VCaP (cell line): ENCODE measurements around the gene SPOCD1.

Experiments
- H3K27ac ChIP-seq: fragments of 450-650 bp; 2 replicates; pipeline ENCODE4 v1.5.1; 2017
- TF ChIP-seq, protein P1 (sequence below): fragments of 450-650 bp; conservative IDR thresholded peaks from 2 replicates; pipeline ENCODE4 v1.5.1; 2017; ENCODE audit warnings: mild to moderate bottlenecking, moderate library complexity

Gene SPOCD1

DNA sequence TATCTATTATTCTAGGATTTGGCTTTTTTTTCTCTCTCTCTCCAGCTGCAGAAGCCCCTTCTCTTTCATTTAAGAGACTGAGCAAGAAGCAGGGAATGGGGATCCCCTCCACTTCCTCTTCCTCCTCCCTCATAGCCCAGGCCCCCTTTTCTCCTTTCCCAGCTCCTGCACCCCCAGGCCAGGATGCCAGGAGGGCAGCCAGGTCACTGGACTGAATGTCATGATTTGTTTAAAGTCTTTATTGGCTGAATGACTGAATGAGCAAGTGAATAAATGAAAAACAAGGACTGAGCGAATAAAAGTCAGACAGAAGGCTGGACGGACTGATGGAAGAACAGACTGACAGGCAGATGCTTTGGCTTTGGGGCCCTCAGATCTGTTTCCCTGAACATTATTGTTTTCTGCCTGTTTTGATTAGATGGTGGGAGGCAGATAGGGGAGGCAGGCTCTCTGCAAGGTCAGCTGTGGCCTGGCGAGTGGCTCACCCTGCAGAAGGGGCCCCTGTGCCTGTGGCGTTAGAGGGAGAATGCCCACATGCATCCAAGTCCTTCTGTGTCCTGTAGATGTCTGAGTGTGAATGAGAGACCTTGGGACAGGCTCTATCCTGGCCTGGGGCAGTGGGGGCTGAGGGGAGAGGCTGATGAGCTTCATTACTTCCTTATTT is 31.3 kb downstream of the SPOCD1 start:
- H3K27ac ChIP-seq: no peak overlapping the region
- TF ChIP-seq, protein P1, sequence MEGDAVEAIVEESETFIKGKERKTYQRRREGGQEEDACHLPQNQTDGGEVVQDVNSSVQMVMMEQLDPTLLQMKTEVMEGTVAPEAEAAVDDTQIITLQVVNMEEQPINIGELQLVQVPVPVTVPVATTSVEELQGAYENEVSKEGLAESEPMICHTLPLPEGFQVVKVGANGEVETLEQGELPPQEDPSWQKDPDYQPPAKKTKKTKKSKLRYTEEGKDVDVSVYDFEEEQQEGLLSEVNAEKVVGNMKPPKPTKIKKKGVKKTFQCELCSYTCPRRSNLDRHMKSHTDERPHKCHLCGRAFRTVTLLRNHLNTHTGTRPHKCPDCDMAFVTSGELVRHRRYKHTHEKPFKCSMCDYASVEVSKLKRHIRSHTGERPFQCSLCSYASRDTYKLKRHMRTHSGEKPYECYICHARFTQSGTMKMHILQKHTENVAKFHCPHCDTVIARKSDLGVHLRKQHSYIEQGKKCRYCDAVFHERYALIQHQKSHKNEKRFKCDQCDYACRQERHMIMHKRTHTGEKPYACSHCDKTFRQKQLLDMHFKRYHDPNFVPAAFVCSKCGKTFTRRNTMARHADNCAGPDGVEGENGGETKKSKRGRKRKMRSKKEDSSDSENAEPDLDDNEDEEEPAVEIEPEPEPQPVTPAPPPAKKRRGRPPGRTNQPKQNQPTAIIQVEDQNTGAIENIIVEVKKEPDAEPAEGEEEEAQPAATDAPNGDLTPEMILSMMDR: no peak

DNA sequence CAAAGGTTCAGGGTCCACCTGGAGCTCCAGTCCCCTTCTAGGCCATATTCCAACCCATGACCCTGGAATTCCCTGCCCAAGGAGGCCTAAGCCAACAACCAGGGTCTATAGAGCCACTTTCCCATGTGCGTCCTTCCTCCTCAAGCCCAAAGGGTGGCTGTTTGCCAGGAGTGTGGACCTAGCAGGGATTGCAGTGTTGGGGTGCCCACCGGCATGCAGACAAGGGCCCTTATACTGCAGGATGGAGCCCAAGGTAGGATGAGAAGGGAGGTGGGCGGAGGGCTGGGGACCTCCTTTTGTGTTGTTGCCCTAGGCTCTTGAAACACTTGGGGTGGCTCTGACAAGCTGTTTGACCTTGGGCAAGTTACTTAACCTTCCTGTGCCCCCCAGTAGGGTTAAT is 32.0 kb downstream of the SPOCD1 start:
- TF ChIP-seq, protein P1: no peak
- no peak overlapping the region for H3K27ac ChIP-seq

DNA sequence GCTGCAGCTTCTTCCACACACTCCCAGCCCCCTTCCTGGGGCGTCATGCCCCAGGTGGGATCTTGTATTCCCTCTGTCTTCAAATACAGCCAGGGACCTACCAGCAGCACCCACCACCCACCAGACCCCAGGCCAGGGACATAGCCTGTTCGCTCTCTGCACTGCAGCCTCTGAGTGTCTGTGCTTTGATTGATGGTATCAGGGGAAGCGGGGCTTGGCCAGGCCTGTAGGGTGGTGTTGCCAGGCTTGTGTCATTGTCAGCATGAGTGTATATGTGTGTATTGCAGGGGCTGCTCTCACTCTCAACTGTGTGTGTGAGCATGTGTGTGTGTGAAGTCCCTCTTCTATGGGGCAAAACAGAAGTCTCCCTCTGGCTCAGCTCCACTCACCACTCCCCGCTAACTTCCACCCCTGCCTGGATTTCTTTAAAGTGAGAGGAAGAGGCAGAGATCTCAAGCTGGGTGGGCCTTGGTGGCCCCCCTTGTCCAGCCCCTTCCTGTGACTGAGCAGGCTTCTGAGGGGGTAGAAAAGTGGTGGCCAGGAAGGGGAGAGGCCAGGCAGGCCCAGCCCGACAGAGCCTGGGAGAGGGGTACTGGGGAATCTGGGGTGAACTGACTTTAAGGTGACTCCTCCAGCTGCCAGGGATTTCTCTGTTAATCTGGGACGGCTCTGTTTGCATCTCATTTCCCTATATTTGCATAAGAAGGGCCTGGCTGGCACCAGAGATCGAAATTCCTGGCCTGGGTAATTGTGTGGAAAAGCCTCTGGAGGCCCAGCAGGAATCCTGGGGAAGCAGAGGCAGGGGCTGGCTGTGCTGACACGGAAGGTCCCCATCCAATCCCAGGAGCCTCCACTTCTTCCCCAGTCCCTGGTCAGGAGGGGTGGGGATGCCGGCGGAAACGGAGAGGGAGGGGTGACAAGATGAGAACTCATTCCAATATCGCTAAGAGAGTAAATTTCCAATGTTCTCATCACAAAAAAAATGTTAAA is 33.1 kb downstream of the SPOCD1 start:
- TF ChIP-seq, protein P1: no peak
- H3K27ac ChIP-seq: no peak overlapping the region

DNA sequence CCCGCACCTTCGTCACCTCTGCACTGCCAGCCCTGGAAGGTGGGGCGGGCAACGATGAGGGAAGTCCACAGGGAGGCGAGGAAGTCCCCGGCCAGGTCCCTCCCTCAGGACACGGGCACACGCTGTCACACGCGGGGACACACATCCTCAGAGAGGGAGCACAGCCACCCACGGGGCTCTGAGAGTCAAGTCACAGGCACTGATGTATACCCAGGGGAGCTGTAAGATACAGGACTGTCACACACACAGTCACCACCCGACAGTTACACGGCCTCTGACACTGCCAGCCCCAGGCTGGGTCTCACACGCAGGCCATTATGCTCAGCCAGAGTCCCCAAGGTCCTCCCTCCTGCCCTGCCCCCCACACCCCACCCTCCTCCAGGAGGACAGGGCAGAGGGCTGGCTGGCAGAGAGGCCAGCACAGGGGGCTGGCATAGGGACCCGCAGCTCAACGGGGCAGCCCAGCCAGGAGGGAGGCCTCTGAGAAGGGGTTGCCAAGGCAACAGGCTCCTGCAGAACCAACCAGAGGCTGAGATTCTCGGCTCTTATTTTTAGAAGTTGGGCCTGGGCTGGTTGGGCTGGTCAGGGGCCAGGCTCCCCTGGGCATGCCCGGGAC is 34.0 kb downstream of the SPOCD1 start:
- no peak overlapping the region for H3K27ac ChIP-seq
- TF ChIP-seq, protein P1: no peak

DNA sequence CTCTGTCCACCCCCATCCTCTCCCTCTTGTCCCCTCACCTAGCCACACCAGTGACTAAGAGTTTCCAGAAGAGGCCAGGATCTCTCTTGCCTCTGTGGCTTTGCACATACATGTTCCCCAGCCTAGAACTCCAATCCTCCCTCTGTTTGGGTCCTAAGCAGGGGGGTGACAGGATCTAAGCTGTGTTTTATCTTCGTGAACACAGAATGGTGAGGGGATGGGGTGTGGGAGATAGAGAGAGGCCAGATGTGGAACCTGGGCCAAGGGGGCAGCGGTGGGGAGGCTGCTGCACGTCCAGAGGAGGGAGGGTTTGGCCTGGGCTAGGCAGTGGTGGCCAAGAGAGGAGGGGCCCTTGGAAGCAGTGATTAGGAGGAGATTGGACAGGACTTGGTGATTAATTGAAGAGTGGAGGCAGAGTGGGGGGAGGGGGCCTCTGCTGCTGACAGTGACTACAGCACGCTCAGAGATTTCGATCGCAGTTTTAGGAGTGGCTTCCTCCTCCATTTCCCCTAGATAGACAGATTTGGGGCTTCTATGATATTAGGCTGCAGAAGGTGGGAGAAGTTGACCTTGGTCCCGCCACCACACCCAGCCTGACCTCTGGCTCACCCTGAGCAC is 34.6 kb downstream of the SPOCD1 start:
- H3K27ac ChIP-seq: no peak overlapping the region
- TF ChIP-seq, protein P1: no peak

DNA sequence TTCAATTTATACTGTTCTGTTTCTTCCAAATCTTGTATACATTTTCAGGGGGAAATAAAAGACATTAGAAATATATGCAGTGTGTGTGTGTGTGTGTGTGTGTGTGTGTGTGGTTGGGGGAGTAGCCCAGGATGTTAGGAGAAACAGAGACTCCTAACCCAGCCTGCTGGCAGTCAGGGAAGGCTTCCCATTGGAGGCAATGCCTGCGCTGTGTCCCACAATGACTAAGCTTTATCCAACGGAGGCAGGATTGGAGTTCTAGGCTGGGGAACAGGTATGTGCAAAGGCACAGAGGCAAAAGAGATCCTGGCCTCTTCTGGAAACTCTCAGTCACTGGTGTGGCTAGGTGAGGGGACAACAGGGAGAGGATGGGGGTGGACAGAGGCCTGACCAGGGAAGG is 35.2 kb downstream of the SPOCD1 start:
- TF ChIP-seq, protein P1: no peak
- H3K27ac ChIP-seq: no peak overlapping the region

DNA sequence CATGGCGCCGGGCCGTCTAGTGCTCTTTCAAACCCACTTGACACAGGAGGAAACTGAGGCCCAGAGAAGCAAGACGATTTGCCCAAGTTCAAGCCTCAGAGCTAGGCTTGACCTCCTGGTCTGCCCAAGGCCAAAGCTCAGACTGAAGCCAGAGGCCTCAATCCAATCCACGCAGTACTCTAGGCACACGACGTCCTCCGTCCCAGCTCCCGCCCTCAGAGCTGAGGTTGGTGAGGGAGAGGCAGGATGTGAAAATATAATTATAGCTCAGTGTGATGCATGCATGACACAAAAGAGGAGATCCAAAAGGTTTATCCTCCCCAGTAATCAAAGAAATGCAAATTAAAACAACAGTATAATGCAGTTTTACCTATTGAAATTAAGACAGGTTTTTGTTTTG is 36.1 kb downstream of the SPOCD1 start:
- TF ChIP-seq, protein P1: no peak

More for the DNA sequence above, 36.1 kb downstream of the SPOCD1 start:
- H3K27ac ChIP-seq: no peak overlapping the region
